Esophagus squamous epithelium (tissue), 5 donors: ENCODE measurements around the gene PFDN1. TPM values are rescaled to one million over a fixed set of nuclear protein-coding genes. Genes with fewer than 3 reads are reported as not detected.

Experiments used
- DNase-seq: peaks from one replicate; lab custom pipeline; 2025; lab: John Stamatoyannopoulos, UW
- H3K27ac ChIP-seq, 4 donors: fragments of 200-600 bp; sonication (generic); one replicate each; pipeline ENCODE4 v1.5.1; 2016 to 2019; ENCODE audit warnings: mild to moderate bottlenecking in 1 of 4
- H3K27me3 ChIP-seq, 4 donors: fragments of 200-600 bp; sonication (generic); 1 replicate in 3 of 4; 2 replicates in 1 of 4; pipeline versions ENCODE4 v1.5.1 to v1.6.0; 2017 to 2021; ENCODE audit warnings: antibody characterized with exemption in 1 of 4
- H3K36me3 ChIP-seq, 3 donors: fragments of 200-600 bp; sonication (generic); one replicate each; pipeline ENCODE4 v1.5.1; 2016 to 2019
- H3K4me1 ChIP-seq, 3 donors: fragments of 200-600 bp; sonication (generic); one replicate each; pipeline ENCODE4 v1.5.1; 2017 to 2019
- H3K4me3 ChIP-seq, 4 donors: fragments of 200-600 bp; sonication (generic); 1 replicate in 3 of 4; 2 replicates in 1 of 4; pipeline ENCODE4 v1.5.1; 2016 to 2019; ENCODE audit warnings: mild to moderate bottlenecking in 2 of 4, moderate library complexity in 1 of 4
- H3K9me3 ChIP-seq, 3 donors: fragments of 200-600 bp; sonication (generic); one replicate each; pipeline ENCODE4 v1.5.1; 2016 to 2019
- POLR2A ChIP-seq, 4 donors: fragments of 450-650 bp; IDR thresholded peaks; one replicate each; pipeline ENCODE4 v1.6.1; 2017; ENCODE audit warnings: antibody characterized with exemption in 4 of 4, mild to moderate bottlenecking in 4 of 4, moderate library complexity in 3 of 4
- WGBS, 2 donors: methylation state at CpG; one replicate each; pipeline ENCODE4 v1.1.5; 2018; 5-methylcytosine and 5-hydroxymethylcytosine counted together
- intact Hi-C: fragments of 100-400 bp; cut with DNase I; formaldehyde crosslinking; loops from one replicate; pipeline ENCODE4 v1.15.0; 2022
- total RNA-seq, 4 donors: library from RNA; depleted of rRNA; stranded (reverse); fragments of >200 nt; gene quantifications; one replicate each; pipeline ENCODE4 v1.1.0, GENCODE V29; 2016
- TF ChIP-seq, protein P1 (sequence below), 6 experiments: fragments of 450-650 bp in 4 of 6; fragments of 200-600 bp in 2 of 6; sonication (generic) in 2 of 6; IDR thresholded peaks; one replicate each; pipeline ENCODE4 v1.5.1; 2016 to 2019; ENCODE audit warnings: antibody characterized with exemption in 6 of 6, mild to moderate bottlenecking in 4 of 6, moderate library complexity in 4 of 6
- donor health status: DM: yes; HTN: yes; CAD: no.

Gene PFDN1
- total RNA-seq, 4 donors from 2014 or later, result 38.1 to 67.5 (median 60.4) TPM

DNA sequence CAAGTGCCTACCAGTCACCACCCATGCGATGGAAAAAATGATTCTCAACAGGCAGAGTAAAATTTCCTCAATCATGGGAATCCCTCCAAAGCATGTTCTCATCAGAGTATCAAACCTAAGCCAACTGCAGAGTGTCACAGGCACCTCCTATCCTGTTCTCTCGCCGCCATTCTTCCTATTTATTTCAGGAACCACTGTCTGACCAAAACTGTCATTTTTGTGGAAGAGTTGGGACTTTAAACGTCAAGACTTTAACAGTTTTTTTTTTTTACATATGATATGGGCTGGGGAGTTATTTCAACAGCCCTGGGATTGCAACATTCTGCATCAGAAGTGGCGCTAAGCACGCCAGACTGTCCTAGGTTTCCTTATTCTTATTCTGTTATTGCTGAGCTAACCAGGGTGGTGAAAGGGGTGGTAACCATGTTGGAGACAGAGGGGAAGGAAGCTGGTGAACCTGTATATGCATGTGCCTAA lies 29.5 kb downstream of the PFDN1 start:
- H3K36me3 ChIP-seq, result peaks cover 0 to 23% (median 0%) of the 10 kb centered on the region in 3 donors
- 72 to 74% methylated on average over 6 of the region's 6 CpGs for WGBS, 2 donors
- peak overlapping the region in 3 of 4 donors; percentile 5 to 66 (median 25) for H3K27ac ChIP-seq
- no peaks in the 10 kb centered on the region for H3K9me3 ChIP-seq
- DNase-seq, result no peak
- TF ChIP-seq, protein P1, sequence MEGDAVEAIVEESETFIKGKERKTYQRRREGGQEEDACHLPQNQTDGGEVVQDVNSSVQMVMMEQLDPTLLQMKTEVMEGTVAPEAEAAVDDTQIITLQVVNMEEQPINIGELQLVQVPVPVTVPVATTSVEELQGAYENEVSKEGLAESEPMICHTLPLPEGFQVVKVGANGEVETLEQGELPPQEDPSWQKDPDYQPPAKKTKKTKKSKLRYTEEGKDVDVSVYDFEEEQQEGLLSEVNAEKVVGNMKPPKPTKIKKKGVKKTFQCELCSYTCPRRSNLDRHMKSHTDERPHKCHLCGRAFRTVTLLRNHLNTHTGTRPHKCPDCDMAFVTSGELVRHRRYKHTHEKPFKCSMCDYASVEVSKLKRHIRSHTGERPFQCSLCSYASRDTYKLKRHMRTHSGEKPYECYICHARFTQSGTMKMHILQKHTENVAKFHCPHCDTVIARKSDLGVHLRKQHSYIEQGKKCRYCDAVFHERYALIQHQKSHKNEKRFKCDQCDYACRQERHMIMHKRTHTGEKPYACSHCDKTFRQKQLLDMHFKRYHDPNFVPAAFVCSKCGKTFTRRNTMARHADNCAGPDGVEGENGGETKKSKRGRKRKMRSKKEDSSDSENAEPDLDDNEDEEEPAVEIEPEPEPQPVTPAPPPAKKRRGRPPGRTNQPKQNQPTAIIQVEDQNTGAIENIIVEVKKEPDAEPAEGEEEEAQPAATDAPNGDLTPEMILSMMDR (IDR thresholded peaks at IDR 0.05), result no peak
- TF ChIP-seq POLR2A (IDR thresholded peaks at IDR 0.05), result no peak
- H3K4me1 ChIP-seq, result peaks cover 0 to 6% (median 0%) of the 10 kb centered on the region in 3 donors
- no peak overlapping the region for H3K4me3 ChIP-seq
- intact Hi-C loops, result no loop called here
- no peaks in the 10 kb centered on the region for H3K27me3 ChIP-seq

DNA sequence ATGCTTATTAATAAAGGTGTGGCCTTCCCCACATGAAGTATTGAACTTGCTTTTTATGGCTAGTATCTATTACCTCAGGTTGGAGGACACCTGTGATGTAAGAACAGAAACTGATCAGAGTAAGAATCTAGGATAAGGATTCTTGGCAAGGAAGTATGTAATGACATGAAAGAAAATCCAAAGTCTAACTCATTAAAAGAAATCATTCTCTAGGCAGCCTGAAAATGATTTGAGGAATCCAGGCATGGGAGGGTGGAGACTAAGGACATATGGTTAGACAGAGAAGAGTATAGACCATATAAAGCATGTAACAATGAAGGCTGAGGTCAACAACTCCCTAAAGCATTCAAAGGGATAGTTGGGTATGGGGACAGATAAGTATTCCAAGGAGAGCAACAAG lies 32.9 kb downstream of the PFDN1 start:
- intact Hi-C loops, result no loop called here
- Histone ChIP-seq H3K27me3 (no peaks in the 10 kb centered on the region), H3K4me3 (no peak overlapping the region), H3K36me3 (peaks cover 0 to 12% (median 0%) of the 10 kb centered on the region in 3 donors), H3K9me3 (no peaks in the 10 kb centered on the region), H3K4me1 (peaks cover 0 to 12% (median 0%) of the 10 kb centered on the region in 3 donors), H3K27ac (no peak overlapping the region)
- TF ChIP-seq, protein P1 (IDR thresholded peaks at IDR 0.05), result no peak
- no peak for DNase-seq

- Histone ChIP-seq H3K4me1 (peaks cover 0 to 12% (median 0%) of the 10 kb centered on the region in 3 donors), H3K4me3 (no peak overlapping the region), H3K9me3 (no peaks in the 10 kb centered on the region), H3K27me3 (no peaks in the 10 kb centered on the region), H3K36me3 (peaks cover 0 to 2% (median 0%) of the 10 kb centered on the region in 3 donors), H3K27ac (peak overlapping the region in 2 of 4 donors; percentile 29 to 35)
- no peak for TF ChIP-seq POLR2A (IDR thresholded peaks at IDR 0.05)
- TF ChIP-seq, protein P1 (IDR thresholded peaks at IDR 0.05), result no peak
- 58 to 59% methylated on average over 9 of the region's 9 CpGs for WGBS, 2 donors
- DNase-seq, result no peak
- intact Hi-C loops, result no loop called here
These were observed 35.3 kb downstream of the PFDN1 start for GRCh38 chr5:140267559-140268018.

DNA sequence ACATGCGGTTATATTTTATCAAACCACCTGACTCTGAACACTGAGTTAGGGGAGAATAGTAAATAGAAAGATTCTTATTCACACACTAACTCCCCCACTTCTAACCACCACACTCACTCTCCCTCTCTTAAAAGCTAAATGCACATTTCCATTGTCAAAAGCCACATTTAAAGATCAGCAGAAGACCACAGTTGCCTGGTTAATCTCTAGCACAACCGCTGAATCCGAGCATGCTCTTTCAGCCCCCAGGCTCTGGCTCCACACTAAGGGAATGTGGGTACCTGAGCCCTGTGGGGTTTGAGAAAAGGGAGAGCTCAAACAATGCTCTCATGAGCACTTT lies 35.7 kb downstream of the PFDN1 start:
- peak overlapping the region in 2 of 4 donors; percentile 29 to 35 for H3K27ac ChIP-seq
- intact Hi-C loops, result no loop called here
- H3K9me3 ChIP-seq, result no peaks in the 10 kb centered on the region
- WGBS, 2 donors, result 82% methylated on average over 3 of the region's 3 CpGs
- peaks cover 0 to 13% (median under 1%) of the 10 kb centered on the region in 3 donors for H3K4me1 ChIP-seq
- DNase-seq, result no peak
- no peak overlapping the region for H3K4me3 ChIP-seq
- no peaks in the 10 kb centered on the region for H3K27me3 ChIP-seq
- peaks cover 0 to 2% (median 0%) of the 10 kb centered on the region in 3 donors for H3K36me3 ChIP-seq
- TF ChIP-seq POLR2A (IDR thresholded peaks at IDR 0.05), result no peak
- TF ChIP-seq, protein P1 (IDR thresholded peaks at IDR 0.05), result no peak

DNA sequence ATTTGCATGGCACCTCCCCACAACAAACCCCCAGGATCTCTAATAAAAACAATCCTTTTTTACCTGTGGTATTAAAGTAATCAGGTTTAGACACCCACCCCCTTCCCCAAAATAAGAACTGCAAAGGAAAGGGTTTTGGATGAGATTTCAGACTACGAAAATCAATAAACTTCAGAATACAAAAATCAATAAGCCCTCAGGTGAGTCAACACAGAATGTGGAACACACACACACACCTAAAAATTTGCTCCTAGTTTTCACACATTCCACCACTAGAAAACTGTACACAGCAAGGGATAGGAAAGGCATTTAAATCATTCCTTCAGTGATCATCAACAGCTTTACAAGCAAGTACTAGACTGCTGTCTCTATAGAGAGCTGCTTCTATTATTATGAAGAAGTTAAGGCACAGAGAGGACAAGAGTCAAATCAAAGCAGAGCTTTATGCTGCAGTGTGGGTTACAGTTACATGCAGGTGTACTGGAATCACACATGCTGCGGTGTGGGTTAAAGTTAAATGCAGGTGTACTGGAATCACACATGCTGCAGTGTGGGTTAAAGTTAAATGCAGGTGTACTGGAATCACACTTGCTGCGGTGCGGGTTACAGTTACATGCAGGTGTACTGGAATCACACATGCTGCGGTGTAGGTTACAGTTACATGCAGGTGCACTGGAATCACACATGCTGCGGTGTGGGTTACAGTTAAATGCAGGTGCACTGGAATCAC lies 36.3 kb downstream of the PFDN1 start:
- no peaks in the 10 kb centered on the region for H3K9me3 ChIP-seq
- no peak overlapping the region for H3K4me3 ChIP-seq
- intact Hi-C loops, result no loop called here
- H3K27ac ChIP-seq, result no peak overlapping the region
- H3K36me3 ChIP-seq, result peaks cover 0 to 2% (median 0%) of the 10 kb centered on the region in 3 donors
- TF ChIP-seq, protein P1 (IDR thresholded peaks at IDR 0.05), result no peak
- no peak for TF ChIP-seq POLR2A (IDR thresholded peaks at IDR 0.05)
- DNase-seq, result no peak
- H3K4me1 ChIP-seq, result peaks cover 5 to 19% (median 6%) of the 10 kb centered on the region in 3 donors
- H3K27me3 ChIP-seq, result no peaks in the 10 kb centered on the region
- 80 to 93% methylated on average over 6 of the region's 6 CpGs for WGBS, 2 donors
